Fibroblast of lung (primary cell): Measurements from ENCODE around the gene ANKFY1.

Experiments
- EZH2 ChIP-seq: IDR thresholded peaks from 2 replicates; pipeline ENCODE4 v1.5.1; 2012; ENCODE audit warnings: low read length, control low read depth, mild to moderate bottlenecking; ENCODE audit errors: missing control alignments
- TF ChIP-seq, protein P1 (sequence below), 2 donors: IDR thresholded peaks in 1 of 2; conservative IDR thresholded peaks in 1 of 2; 1 replicate in 1 of 2; 2 replicates in 1 of 2; pipeline ENCODE4 v1.5.1; 2011 to 2012; ENCODE audit warnings: low read length in 2 of 2, control low read depth in 1 of 2, inconsistent platforms in 1 of 2, low read depth in 1 of 2, mild to moderate bottlenecking in 1 of 2

DNA sequence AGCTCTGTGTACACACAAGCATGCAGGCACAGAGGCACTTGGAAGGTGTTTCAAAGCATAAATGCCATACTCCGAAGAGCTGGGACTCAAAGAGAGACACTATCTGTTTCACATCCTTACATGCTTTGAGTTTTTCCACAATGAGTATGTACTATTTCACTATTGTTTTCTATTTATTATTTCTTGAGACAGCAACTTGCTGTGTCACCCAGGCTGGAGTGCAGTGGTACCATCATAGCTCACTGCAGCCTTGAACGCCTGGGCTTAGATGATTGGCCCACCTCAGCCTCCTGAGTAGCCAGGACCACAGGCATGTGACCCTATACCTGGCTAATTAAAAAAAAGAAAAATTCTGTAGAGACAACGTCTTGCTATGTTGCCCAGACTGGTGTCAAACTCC is 89.2 kb downstream of the ANKFY1 start:
- TF ChIP-seq, protein P1, sequence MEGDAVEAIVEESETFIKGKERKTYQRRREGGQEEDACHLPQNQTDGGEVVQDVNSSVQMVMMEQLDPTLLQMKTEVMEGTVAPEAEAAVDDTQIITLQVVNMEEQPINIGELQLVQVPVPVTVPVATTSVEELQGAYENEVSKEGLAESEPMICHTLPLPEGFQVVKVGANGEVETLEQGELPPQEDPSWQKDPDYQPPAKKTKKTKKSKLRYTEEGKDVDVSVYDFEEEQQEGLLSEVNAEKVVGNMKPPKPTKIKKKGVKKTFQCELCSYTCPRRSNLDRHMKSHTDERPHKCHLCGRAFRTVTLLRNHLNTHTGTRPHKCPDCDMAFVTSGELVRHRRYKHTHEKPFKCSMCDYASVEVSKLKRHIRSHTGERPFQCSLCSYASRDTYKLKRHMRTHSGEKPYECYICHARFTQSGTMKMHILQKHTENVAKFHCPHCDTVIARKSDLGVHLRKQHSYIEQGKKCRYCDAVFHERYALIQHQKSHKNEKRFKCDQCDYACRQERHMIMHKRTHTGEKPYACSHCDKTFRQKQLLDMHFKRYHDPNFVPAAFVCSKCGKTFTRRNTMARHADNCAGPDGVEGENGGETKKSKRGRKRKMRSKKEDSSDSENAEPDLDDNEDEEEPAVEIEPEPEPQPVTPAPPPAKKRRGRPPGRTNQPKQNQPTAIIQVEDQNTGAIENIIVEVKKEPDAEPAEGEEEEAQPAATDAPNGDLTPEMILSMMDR (conservative IDR thresholded peaks at IDR 0.05 in 1 of 2, IDR thresholded peaks at IDR 0.05 in 1 of 2; ENCODE audit: low read depth in 1 of 2, low read length in 2 of 2): no peak
- no peak for TF ChIP-seq EZH2
